GM20000 (cell line): ENCODE results near the gene PGA4.
"Not testable (repeated sequence)": the region's sequence is repeated elsewhere in the genome, so short reads cannot be mapped to it uniquely, and the experiment has no call there.

Experiments
- DNase-seq: peaks from one replicate; pipeline ENCODE4 v3.0.0; 2012; ENCODE audit warnings: low spot score
- TF ChIP-seq, protein P1 (sequence below): IDR thresholded peaks from 2 replicates; pipeline ENCODE4 v1.5.1; 2012; ENCODE audit warnings: mild to moderate bottlenecking, control low read depth; ENCODE audit errors: extremely low read depth, missing control alignments

Gene PGA4

GRCh38 chr11:61195719-61196118 lies 26.4 kb upstream of the PGA4 start:
- TF ChIP-seq, protein P1, sequence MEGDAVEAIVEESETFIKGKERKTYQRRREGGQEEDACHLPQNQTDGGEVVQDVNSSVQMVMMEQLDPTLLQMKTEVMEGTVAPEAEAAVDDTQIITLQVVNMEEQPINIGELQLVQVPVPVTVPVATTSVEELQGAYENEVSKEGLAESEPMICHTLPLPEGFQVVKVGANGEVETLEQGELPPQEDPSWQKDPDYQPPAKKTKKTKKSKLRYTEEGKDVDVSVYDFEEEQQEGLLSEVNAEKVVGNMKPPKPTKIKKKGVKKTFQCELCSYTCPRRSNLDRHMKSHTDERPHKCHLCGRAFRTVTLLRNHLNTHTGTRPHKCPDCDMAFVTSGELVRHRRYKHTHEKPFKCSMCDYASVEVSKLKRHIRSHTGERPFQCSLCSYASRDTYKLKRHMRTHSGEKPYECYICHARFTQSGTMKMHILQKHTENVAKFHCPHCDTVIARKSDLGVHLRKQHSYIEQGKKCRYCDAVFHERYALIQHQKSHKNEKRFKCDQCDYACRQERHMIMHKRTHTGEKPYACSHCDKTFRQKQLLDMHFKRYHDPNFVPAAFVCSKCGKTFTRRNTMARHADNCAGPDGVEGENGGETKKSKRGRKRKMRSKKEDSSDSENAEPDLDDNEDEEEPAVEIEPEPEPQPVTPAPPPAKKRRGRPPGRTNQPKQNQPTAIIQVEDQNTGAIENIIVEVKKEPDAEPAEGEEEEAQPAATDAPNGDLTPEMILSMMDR = no peak

GRCh38 chr11:61198361-61198760 lies 23.8 kb upstream of the PGA4 start:
- DNase-seq = no peak
- TF ChIP-seq, protein P1 = no peak

More at GRCh38 chr11:61195719-61196118, 26.4 kb upstream of the PGA4 start:
- no peak for DNase-seq

DNA sequence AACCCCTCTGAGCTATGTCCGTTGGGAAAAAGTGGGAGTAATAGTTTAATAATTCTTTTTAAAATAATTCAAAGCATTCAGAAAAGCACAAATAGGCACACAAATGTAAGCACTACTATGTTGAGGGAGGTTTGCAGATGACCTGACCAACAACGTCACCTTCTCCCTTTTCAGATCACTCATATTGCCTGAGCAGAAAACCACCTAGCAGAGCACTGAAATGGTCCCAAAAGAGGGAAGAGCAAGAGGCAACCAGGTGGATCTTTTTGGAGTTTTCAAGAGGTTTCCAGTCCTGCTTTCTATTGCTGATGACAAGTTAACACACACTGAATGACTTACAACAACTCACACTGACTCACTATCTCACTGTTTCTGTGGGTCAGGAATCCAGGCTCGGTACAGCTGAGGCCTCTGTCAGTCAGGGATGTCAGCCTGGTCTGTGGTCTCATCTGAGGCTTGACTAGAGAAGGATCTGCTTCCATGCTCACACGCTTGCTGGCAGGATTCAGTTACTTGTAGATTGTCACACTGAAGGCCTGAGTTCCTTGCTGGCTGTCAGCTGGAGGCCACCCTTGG lies 23.1 kb upstream of the PGA4 start:
- TF ChIP-seq, protein P1 = no peak
- no peak for DNase-seq

GRCh38 chr11:61201476-61201875 lies 20.7 kb upstream of the PGA4 start:
- TF ChIP-seq, protein P1 = no peak
- DNase-seq = no peak

GRCh38 chr11:61202950-61203746 lies 19.0 kb upstream of the PGA4 start, which contains the start of gene PGA3:
PGA3 (plus strand) TSS chr11:61203515; CDS start chr11:61203565, 50 bp downstream.
- not testable (repeated sequence) for DNase-seq

DNA sequence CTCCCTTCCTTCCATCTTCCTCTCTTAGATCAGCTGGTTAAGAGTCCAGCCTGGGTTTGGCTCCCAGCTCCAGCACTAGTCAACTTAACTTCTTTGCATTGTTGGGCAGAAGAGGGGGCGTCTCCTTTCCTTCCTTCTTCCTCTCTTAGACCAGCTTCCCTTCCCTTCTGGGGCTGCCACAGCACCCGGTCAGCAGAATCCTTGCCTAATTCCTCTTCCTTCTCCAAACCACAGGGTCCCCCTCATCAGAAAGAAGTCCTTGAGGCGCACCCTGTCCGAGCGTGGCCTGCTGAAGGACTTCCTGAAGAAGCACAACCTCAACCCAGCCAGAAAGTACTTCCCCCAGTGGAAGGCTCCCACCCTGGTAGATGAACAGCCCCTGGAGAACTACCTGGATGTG lies 18.3 kb upstream of the PGA4 start:
- not testable (repeated sequence) for DNase-seq

DNA sequence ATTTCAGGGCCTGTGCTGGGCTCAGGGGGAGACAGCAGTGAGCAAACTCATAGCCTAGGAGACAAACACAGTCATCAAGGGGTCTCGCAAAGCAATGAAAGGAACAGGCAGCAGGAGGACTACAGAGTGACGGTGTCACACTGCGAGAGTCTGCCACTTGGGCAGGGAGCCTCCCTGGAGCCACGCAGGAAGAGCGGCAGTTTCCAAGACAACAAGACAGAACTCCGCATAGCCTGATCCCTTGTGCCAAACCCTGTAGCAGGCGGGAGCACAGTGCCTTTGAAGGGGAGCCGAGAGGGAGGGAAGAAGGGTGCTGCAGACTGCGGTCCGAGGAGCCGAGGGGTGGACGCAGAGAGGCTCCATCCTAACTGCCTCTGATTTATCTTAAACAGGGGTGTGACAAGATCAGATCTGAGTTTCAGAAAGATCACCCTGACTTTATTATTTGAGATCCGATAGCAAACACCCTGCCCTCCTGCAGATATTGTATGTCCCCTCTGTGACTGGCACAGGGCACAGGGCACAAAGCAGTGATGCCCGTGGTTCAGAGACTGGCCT lies 17.6 kb upstream of the PGA4 start:
- not testable (repeated sequence) for DNase-seq

DNA sequence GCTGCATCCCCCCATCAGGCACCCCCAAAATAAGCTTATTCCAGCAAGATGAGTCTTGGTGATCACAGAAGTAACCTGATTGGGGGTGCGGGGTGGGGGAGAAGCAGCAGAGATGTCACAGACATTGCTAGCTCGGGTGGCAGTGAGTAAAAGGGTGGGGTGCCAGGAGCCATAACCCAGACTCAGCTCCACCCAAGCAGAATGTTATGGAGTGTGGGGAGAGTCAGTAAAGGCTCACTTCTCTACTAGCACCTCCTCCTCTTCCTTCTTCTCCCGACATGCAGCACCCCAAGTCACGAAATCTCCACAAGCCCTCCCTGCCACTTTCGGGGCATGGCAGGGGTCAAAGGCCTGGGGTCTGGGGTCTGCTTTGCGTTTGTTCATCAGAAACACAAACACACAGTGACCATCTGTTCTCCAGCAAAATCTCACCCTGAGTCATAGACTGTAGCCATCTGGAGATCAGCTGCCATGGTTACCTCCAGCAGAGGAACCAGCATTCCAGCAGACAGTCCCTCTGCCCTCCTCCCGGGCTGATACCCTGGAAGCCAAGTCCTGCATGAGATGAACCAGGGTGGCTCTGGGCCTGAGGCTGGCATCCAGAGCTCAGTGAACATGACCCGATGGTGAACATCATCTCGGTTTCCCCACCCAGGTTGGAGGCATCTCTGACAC lies 14.4 kb upstream of the PGA4 start:
- not testable (repeated sequence) for DNase-seq

DNA sequence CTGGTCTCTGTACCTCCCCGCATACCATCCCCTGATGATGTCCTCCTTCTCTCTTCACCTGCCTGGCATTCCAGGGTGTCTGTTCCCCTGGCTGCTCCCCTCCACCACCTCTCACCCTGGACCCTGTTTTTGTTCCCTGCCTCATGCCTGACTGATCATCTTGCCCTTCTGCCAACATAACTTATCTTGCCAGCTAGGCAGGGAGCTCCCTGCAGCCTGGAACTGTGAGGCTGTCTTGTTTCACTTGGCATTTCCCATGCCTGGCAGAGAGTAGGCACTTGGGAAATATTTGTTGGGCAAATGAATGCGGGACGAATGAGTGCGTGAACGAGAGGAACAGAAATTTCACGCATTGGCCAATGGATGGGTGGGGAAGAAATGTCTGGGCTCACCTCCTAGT lies 11.5 kb upstream of the PGA4 start:
- not testable (repeated sequence) for DNase-seq

- not testable (repeated sequence) for DNase-seq
Measured at GRCh38 chr11:61211327-61211952, 10.7 kb upstream of the PGA4 start.

- DNase-seq = not testable (repeated sequence)
Measured at GRCh38 chr11:61212202-61212601, 9.9 kb upstream of the PGA4 start.

DNA sequence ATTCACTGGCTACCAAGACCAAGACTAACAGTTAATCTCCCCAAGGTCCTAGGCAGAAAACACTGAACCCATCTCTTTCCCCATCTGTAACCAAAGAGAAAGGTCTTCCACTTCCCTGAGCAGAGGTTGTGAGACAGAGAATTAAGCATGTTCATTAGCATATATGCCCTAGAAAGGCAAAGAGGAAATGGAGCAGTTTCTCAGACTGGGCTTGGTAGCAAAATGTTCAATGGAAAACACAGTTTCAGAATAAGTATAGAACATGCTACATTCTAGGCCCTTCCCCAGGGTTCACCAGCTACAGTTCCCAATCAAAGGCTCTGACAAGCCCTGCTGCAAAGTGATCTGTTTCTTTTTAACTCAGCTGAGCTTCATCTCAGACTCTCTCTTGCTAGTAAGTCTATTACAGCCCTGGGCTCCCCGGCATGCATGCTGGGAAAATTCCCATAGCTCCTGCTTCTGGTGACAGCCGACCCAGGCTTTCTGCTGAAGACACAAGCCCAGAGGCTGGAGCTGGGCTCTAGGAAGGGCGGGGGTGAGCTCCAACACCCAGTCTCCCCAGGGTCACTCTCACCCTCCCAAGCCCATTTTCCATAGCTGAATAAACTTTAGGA lies 8.3 kb upstream of the PGA4 start:
- DNase-seq = not testable (repeated sequence)

- not testable (repeated sequence) for DNase-seq
Measured at GRCh38 chr11:61218306-61218705, 3.8 kb upstream of the PGA4 start.

GRCh38 chr11:61219016-61219415 lies 3.1 kb upstream of the PGA4 start:
- DNase-seq = not testable (repeated sequence)
